PC-3 (cell line): ENCODE results near the gene UCK2.

ENCODE experiments used
- CTCF ChIP-seq: fragments of 300-600 bp; sonication (generic); conservative IDR thresholded peaks from 2 replicates; pipeline ENCODE4 v1.5.1; 2017; ENCODE audit warnings: antibody characterized with exemption, low read depth, mild to moderate bottlenecking, low read length
- EZH2 ChIP-seq: fragments of 300-600 bp; sonication (generic); IDR thresholded peaks from one replicate; pipeline ENCODE4 v1.6.1; 2017; ENCODE audit warnings: antibody characterized with exemption, mild to moderate bottlenecking, low read length; ENCODE audit not compliant: unreplicated experiment
- EZH2phosphoT487 ChIP-seq: fragments of 300-600 bp; sonication (generic); IDR thresholded peaks from 2 replicates; pipeline ENCODE4 v1.6.1; 2018; ENCODE audit warnings: mild to moderate bottlenecking, antibody characterized with exemption, low read length, borderline replicate concordance

GRCh38 chr1:165904948-165905347, 77.5 kb downstream of the UCK2 start:
- TF ChIP-seq CTCF (no peak), EZH2 (no peak), EZH2phosphoT487 (no peak)
